GM19043 (cell line): ENCODE measurements around the gene CD79B.

Source experiments
- ATAC-seq: cut with Tn5 transposase; IDR thresholded peaks from one replicate; pipeline ENCODE4 v1.9.1; 2021; ENCODE audit warnings: low read depth; ENCODE audit not compliant: unreplicated experiment

CD79B gene

DNA sequence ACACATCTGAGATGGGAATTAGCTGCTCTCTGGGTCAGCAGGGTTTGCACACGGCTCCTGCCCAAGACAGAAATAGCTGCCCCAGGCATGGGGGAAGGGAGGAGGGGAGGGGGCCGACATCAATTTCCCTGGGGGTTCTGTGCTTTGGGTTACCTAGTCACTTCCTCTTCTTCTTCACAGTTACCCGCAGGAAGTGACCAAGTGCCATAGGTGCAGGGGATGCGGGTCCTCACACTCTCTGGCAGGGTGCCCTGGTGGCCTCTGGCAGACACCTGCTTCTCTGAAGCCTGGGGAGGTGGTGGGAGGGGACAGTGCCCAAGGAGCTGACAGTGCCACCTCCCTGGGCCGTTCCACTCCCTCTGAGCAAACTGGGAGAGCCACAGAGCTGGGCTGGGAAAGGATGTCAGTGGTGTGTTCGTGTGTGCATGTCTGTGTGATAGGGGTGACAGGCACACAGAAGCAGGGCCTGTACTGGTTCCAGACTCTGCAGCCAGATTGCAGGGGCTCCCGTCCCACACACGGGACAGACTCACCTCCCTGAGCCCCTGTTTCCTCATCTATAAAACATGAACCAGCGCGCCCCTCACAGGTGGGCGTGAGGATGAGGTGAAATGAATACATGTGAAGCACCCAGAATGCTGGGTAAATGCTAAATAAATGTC, 22.4 kb upstream of the CD79B start:
- peak; percentile 64 for ATAC-seq

DNA sequence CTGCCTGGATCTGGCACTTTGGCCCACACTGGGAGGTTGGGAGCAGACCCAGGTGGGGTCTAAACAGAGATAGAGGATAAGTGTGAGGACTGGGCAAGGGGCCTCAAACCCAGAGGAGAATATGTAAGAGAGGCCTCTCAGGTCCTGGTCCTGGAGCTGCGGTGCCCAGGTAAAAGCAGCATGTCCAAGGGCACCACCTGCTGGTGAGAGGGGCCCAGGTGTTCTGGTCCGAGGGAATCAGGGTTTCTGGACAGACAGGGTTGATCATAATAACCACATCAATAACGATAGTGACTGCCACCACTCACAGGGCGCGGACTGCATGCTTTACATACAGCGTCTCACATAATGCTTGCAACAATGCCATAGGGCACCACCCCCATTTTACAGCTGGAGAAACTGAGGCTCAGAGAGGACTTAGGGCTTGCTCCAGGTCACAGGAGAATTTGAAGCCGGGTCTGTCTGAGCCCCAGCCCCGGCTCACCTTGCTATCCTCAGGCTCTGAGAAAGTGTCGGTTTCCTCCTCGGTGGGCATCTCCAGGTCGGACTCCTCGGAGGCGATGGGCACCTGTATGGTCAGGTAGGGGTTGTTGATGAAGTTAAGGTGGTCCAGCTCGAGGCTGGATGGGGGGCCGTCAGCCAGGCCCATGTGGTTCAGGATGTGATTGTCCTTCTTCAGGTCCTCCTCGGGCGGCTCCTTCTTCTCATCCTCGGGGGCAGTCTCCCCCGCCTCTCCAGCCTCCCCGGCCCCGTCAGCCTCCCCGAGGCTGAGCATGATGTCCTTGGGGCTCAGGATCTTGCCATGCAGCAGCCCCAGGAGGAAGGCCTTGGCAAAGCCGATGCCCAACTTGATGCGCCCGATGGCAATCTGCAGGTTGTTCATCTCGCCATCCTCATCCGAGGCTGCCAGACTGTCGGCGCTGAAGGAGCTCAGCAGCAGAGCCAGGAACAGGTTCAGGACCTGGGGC, 19.1 kb upstream of the CD79B start:
- ATAC-seq: no peak

DNA sequence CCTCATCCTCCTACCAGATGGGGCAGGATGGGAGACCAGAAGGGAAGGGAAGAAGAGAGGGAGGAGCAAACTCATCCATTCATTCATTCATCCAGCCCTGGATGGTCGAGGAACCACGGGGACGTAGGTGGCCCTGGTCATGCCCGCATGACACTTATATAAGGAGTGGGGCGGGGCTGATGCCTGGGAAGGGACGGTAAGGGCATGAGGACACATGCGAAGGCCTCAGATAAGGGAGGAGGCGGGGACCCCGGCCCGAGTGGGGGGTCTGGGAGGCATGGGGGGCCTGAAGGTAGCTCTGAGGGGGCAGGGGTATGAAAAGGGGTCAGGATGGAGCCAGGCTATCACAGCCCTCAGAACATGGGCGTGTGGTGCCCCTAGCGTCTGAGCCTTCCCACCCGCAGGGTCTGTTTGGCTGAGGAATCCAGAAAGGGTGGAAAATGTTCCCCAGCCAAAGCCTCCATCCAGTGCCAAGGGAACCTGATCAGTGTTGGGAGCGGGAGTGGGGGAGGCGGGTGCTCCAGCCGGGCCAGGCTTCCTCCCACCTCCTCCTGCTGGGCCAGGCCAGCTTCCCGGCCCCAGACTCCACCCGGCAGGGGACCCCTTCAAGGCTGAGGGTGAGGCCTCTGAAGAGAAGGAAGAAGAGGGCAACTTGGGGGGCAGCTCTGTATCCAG, 17.6 kb upstream of the CD79B start:
- no peak for ATAC-seq

DNA sequence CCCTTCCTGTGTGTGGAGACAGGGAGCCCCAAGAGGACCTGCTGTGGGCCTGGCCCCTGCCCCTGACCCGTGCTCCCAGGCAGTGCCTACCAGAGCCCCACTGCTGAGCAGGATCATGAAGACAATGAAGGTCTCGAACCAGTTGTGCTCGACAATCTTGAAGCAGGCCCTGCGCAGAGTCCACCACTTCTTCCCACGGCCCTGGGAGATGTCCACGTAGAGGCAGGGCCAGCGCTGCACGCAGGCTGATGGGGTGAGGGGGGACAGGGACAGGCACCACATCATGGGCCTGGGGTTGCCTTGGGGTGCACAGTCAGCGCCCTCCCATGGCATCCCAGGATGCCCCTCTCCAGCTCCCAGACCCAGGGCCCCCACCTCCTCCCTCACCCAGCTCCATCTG, 16.4 kb upstream of the CD79B start:
- ATAC-seq: no peak

DNA sequence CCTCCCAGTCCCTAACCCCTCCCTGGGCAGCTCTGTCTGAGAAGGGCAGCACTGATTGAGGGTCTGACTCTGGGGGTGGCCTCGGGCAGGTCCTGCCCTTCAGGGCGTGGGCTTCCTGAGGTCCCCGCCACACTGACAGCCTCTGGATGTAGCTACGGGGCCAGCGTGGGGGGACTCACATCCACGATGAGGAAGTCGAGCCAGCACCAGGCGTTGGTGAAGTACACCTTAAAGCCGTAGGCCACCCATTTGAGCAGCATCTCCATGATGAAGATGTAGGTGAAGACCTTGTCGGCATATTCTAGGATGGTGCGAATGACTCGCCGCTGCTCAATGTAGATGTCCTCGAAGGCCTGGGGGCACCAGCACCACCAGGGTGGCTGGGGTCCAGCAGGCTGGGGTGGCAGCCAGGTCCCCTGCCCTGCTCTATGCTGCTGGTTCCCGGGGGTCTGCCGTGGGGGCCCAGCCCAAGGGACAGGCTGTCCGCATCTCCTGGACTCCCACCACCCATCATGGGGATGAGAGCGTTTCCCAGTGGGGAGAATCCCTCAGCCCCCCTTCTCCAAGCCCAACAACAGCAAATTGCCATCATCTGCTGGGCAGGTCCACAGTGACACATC, 15.7 kb upstream of the CD79B start:
- ATAC-seq: no peak

DNA sequence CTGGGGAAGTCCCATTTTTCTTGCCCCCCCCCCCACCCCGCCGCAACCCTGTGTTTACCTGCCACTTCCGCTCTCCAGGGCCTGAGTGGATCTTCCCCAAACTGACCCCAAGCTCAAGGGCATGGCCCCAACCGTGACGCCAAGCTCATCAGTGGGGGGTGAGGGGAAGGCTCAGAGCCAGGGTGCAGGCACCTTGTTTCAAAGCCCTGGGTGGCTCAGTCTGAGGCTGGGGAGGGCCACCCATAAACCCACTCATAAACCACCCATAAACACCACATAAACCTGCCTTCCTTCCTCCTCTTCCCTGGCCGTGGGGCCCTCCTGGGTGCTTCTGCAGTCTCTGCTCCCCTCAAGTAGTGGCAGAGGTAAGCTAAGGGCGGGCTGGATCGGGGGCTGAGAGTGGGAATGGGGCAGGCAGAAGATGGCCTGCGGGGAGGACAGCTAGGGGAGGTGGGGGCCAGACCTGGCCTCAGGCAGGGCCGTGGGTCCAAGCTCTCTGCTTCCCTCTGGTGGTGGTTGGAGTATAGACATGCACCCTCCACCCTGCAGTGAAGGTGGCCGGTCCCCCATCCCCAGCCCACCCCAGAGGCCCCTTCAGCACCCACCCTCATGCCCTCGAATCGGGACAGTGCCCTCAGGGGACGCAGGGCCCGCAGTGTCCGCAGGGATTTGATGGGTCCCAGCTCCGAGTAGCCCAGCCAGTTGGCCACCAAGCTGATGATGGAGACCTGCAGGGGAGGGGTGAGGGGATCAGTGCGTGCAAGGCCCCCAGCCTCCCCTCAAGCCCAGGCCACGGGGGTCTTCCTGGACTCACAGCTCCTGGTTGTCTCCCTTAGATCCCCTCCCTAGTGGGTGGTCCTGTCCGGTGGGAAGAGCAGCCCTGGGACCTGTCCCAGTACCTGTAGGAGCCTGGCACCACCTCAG, 14.6 kb upstream of the CD79B start:
- peak; percentile 81 for ATAC-seq

DNA sequence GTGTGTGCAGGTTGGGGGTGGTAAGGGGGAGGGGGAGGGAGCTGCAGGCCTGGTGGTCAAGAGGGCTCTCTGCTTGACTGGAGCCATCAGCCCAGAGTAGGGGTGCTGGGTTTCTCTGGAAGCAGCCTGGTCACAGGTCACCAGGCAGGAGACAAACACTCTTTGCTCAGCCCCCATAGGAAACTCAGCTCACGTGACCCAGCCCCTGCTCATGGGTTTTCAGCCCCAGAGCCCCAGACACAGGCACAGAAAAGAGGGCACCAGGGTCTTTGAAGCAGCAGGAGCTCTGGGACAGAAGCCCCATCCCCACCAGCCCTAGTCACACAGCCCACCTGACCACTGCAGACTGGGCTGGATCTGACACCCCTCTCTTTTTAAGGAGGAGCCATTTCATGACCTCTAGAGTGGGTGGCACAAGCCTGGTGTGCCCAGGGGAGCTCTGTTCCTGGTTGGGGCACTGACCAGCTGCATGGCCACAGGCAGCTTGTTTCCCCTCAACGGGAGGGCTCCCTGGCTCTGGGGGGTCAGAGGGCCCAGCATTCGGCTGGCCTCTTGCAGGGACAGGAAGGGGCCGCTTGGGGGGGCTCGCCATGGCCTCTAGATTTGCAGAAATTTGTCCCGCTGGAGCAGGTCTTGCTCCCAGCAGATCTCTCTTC, 13.8 kb upstream of the CD79B start:
- ATAC-seq: no peak

DNA sequence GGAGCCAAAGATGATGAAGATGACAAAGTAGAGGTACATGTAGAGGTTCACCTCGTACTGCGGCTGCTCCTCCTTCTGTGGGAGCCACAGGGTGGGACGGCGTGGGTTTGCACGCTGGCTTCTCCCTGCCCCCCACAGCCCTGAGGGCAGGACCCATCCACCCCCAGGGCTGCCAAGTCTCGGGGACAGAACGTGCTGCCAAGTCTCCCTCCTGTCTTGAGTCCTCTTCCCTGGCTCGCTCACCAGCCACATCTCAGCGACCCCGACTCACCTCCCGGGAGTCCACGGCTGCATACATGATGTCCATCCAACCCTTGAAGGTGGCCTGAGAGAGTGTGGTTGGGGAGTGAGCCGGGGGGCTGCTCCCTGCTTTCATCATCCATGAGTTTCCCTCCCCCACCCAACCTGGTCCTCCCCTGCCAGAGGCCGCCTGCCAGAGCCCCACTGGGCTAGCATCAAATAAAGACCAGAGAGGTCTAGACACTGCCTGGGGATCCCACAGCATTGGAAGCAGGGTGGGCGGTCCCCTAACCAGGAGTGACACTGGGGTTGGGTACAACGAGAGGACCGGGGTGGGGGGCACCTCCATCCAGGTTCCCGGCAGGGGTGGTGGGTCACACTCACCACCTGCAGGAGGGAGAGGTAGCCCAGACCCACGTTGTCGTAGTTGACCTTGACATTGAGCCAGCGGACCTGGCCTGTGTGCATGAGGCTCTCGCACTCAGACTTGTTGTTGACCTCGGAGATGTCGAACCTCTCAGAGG, 12.8 kb upstream of the CD79B start:
- ATAC-seq: no peak

DNA sequence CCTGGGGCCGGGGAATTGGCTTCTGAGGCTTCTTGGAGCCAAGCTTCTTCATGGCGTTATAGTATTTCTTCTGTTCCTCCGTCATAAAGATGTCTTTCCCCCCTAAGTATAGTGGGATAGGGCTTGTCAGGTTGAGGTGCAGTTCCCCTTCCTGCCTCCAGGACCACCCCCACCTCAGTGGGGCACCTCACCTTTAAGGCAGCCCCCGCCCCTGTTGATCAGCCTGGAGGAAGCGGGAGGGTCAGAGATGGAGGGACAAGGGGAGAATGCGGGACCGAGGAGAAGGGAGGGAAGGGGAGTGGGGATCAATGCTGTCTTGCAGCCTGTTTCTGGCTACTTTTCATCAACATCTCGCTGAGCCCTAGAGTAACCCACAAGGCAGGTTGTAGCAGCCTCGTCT, 11.6 kb upstream of the CD79B start:
- ATAC-seq: no peak

DNA sequence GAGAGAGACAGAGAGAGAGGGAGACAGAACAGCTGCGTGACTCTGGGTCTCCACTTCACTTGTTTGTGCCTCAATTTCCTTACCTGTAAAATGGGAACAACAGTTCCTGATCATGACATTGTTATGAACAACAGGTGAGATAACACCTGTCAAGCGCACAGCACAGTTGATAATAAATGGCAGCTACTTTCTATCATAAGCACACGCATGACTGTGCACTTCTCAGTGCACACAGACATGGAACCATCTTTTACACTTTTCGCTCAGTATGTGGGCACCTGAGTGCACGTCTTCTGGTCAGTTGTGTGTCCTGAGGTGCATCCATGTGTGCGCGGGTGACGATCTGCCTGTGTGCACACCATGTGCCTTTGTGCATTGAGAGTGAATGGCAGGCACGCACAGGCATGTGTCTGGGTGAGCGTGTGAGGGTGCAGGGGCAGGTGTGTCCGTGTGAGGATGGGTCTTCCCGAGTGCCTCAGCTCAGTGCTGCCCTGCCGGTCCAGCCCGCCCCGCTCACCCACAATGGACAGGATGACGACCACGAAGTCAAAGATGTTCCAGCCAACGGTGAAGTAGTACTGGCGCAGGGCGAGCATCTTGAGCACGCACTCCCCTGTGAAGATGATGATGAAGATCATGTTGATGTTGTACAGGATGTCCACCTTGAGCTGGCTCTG, 10.3 kb upstream of the CD79B start:
- ATAC-seq: no peak

DNA sequence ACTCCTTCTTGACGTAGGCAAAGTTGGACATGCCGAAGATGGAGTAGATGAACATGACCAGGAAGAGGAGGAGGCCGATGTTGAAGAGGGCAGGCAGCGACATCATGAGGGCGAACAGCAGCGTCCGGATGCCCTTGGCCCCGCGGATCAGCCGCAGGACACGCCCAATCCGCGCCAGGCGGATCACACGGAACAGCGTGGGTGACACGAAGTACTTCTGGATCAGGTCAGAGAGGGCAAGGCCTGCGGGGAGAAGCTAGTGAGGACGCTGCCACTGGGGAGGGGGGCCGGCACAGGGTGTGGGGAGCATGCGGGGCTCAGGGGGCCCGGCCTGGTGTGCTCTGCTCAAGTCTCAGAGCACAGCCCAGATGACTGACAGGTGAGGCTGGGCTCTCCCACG, 9.6 kb upstream of the CD79B start:
- ATAC-seq: no peak

DNA sequence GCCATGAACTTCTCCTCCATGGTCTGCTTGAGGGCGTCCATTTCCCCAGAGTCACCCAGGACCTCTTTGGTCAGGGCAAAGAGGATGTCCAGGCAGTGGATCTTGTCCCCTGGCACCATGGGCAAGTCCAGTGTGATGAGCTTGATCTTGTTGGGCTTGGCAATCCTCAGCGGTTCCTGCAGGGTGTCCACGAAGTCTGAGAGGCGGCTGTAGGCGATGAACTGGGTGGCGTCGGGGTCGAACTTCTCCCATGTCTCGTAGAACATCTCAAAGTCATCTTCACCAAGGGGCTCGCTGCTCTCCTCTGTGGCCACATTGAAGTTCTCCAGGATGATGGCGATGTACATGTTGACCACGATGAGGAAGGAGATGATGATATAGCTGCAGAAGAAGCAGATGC, 9.0 kb upstream of the CD79B start:
- no peak for ATAC-seq

DNA sequence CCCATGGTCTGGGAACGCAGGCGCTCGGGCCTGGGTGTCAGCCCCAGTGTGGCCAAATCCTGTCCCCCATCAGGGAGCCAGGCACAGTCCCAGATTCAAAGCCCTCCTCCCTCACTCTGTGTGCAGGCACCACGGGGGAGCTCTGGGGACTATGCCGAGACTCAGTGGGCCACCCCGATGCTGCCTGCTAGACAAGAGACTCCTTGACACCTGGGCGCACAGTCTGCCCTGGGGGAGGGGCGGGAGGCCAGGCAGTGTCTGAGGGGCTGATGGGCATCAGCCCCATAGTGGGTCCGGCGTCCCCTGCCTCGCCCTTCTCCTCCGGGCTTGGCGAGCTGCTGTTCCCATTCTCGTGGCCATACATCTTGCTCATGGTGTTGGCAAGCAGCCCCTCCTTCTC, 8.5 kb upstream of the CD79B start:
- ATAC-seq: no peak

DNA sequence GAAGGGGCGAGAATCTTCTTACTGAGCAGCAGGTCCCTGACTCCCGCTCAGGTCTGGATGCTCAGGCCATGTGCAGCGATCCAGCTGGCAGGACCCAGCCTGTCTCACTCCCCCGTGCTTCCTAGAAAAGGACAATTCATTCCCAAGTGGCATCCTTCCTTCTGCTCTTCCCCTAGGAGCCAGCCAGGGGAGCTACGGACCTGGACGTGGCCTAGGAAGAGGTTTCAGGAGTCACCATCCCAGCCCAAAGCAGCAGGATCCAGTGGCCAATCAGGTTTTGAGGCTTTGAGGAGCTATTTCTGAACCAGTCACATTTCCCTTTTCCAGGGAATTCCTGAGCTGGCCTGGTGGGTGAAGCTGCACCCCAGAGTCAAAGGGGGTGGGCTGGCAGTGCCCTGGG, 7.8 kb upstream of the CD79B start:
- ATAC-seq: no peak

DNA sequence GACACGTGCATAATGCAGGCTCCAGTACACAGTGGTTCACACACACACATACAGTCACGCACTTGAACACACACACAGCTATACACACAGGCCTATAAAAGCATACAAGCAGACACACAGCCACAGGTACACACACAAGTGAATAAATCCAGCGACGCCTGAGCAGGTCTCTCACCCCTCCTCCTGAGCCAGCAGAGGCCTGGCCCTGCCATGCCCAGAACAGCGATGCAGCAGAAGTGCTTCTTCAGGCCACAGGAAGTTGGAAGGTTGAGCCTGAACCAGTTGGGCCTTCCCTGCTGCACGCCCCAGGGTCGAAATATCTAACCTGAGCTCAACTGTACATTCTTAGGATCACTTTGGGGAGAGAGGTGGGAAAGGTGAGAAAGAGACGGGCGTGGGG, 7.3 kb upstream of the CD79B start:
- no peak for ATAC-seq

DNA sequence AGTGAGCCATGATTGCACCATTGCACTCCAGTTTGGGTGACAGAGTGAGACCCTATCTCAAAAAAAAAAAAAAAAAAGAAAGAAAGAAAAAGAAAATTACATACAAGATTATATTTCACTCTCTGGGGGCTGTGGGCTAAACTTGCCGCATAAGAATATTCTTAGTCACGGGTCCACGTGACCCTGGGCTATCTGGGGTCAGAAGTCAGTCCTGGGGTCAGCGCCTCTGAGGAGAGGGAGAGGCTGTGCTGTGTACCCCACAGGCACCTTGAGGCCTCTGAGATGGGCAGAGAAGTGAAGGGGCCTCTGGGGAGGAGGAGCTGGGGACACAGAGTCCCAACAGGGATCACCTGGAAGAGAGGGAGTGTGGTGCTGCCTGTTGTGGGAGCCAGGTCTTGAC, 5.8 kb upstream of the CD79B start:
- ATAC-seq: no peak

DNA sequence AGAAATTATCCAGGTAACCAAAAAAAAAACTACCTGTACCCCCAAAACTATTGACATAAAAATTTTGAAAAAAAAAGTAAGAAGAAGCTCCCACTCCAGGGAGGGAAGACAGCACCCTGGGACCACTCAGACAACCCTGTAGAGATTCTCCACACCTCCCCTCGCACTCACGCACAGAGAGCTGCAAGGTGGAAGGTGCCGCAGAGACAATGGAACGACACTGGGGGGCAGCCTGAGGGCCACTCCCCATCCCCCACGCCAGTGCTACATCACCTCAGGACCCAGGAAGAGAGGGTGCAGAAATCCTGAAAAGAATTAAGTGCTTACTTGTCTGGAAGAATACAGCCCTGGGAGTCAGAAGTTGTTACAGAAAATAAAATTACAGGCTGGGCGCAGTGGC, 5.2 kb upstream of the CD79B start:
- ATAC-seq: no peak
